A549 (cell line): ENCODE data around the gene BAIAP2L1.

ENCODE experiments used
- BHLHE40 ChIP-seq: IDR thresholded peaks from 2 replicates; pipeline ENCODE4 v1.6.1; 2012; ENCODE audit warnings: low read depth, low read length, inconsistent platforms
- CTCF ChIP-seq: fragments of >200 bp; sonication (Bioruptor Twin); formaldehyde crosslinking; IDR thresholded peaks from 3 replicates; pipeline ENCODE4 v1.5.1; 2016
- EHMT2 ChIP-seq: fragments of 200-600 bp; sonication (generic); IDR thresholded peaks from 2 replicates; pipeline ENCODE4 v1.6.1; 2016; ENCODE audit warnings: antibody characterized with exemption, low read depth, mild to moderate bottlenecking, moderate library complexity
- EP300 ChIP-seq, 2 experiments: fragments of >200 bp; sonication (Bioruptor Twin); formaldehyde crosslinking; IDR thresholded peaks; 2 replicates in 1 of 2; 3 replicates in 1 of 2; pipeline ENCODE4 v1.6.1; 2016 to 2017
- ESRRA ChIP-seq: fragments of 150-350 bp; IDR thresholded peaks from 2 replicates; pipeline ENCODE4 v1.6.1; 2014; ENCODE audit warnings: mild to moderate bottlenecking, low read length, borderline replicate concordance
- MAFK ChIP-seq: fragments of 450-650 bp; IDR thresholded peaks from 2 replicates; pipeline ENCODE4 v1.6.1; 2014; ENCODE audit not compliant: partially characterized antibody
- MAX ChIP-seq: IDR thresholded peaks from 2 replicates; pipeline ENCODE4 v1.6.1; 2012
- RCOR1 ChIP-seq: fragments of 150-350 bp; IDR thresholded peaks from 2 replicates; pipeline ENCODE4 v1.6.1; 2014; ENCODE audit warnings: antibody characterized with exemption, low read length, low read depth
- REST ChIP-seq: fragments of 200-600 bp; sonication (generic); IDR thresholded peaks from 2 replicates; pipeline ENCODE4 v1.6.1; 2016; ENCODE audit warnings: antibody characterized with exemption, mild to moderate bottlenecking, moderate library complexity
- RFX5 ChIP-seq: fragments of 450-650 bp; IDR thresholded peaks from 2 replicates; pipeline ENCODE4 v1.7.1; 2014; ENCODE audit warnings: antibody characterized with exemption, mild to moderate bottlenecking, moderate library complexity

GRCh38 chr7:98265841-98266271 lies 135.0 kb downstream of the BAIAP2L1 start:
- no peak for TF ChIP-seq EP300 (IDR thresholded peaks at IDR 0.05)
- no peak for TF ChIP-seq MAX
- no peak for TF ChIP-seq CTCF
- no peak for TF ChIP-seq EHMT2
- TF ChIP-seq ESRRA = no peak
- TF ChIP-seq BHLHE40 = no peak
- no peak for TF ChIP-seq MAFK
- no peak for TF ChIP-seq REST
- TF ChIP-seq RFX5 = no peak
- no peak for TF ChIP-seq RCOR1
